Right ventricle myocardium superior (tissue), 1 donor: ENCODE measurements around the gene LGR4. TPM values are rescaled to one million over a fixed set of nuclear protein-coding genes. Genes with fewer than 3 reads are reported as not detected.

Experiments used
- ATAC-seq: fragments of 200-7000 bp; cut with Tn5 transposase; one replicate; pipeline ENCODE4 v1.9.1; 2020; ENCODE audit warnings: mild to moderate bottlenecking; ENCODE audit not compliant: poor library complexity
- DNase-seq: peaks from one replicate; pipeline ENCODE4 v3.0.0-alpha.2; 2020
- intact Hi-C: fragments of 100-400 bp; cut with DNase I; formaldehyde crosslinking; loops from one replicate; pipeline ENCODE4 v1.11.2; 2022
- total RNA-seq: library from RNA; stranded (reverse); fragmentation: NEBNext Ultra II Directional; extraction: Animal tissue kit (Norgen Biotek cat#: 25700); gene quantifications from one replicate; pipeline ENCODE4 v1.2.1, GENCODE V29; 2021
- donor health status: DM: no; HTN: yes; CAD: no; lungs with severe emphysema.

LGR4 gene
- total RNA-seq, 1 donor from 2014 or later: 24.2 TPM

DNA sequence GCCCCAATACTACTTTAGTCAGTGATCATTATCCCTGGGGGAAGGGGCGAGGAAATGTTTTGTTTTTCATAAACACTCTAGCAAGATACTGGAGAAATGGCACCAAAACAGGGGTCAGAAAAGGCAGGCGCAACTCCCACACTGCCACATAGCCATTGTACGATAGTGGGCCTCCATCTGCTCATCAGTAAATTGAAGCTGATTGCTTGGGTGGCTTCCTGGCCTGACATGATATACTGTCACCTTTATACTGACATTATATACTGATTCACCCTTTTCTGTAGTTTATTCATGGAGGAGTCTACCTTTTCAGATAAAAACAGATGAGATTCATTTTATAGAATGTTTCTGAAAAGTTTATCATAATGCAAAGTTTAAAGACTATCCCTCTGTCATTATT is 57.9 kb downstream of the LGR4 start:
- intact Hi-C loops: no loop called here
- ATAC-seq (no peak), DNase-seq (no peak)

DNA sequence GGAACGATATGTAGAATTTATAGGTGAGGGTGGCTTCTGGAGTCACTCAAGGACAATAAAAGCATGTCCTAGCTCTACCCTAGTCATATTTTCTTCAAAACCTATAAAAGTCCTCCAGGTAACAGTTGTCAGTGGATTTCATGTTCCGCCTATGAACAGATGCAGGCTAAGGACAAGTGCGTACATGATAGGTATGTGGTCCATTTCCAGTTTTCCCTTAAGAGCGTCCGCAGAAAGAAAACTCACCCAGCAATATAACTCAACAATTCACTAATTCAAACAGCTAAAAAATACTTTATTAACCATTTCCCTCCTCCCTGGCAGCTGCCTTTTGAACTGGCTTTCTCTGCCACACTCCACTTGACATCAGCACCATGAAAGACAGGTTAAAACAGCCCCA is 59.4 kb downstream of the LGR4 start:
- no peak for DNase-seq
- intact Hi-C loops: no loop called here
- no peak for ATAC-seq

DNA sequence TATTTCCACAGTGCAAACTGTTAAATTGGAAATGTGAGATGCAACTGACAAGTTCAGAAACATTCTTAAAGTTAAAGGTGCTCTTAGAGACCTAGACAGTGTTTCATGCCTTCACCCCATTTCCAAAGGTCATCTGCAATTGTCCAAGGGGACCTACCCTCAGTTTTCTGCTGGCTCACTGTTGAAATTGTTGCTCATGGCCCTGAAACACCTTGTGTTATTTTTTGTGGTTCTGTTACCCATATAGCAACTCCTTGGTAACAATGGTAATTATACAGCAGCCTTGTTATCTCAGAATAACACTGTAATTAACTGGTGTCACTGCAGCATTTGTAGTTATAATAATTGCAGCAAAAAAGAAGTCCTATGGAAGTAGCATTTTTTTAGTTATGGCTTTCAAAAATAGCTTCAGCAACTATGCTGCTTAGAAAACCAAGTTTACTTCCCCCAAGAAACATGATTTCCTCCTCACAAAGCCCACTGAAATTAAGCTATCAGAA is 60.3 kb downstream of the LGR4 start:
- ATAC-seq (no peak), DNase-seq (no peak)
- intact Hi-C loops: no loop called here

DNA sequence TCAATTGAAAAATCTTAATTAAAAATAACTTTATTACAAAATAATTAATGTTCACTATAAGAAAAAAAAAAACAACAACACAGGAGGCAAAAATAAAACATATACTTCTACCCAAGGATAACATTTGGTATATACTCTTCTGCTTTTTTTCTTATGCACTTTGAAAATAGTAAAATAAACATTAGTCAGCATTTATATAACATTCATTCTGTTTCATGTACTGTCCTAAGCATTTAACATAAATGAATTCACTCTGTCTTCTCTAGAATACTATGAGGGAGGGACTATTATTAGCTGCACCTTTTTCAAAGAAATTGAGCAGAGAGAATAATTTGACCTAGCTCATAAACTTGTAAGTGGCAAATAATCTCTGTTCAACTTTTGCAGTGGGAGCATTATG is 61.3 kb downstream of the LGR4 start:
- intact Hi-C loops: no loop called here
- no peak for DNase-seq
- ATAC-seq: no peak

DNA sequence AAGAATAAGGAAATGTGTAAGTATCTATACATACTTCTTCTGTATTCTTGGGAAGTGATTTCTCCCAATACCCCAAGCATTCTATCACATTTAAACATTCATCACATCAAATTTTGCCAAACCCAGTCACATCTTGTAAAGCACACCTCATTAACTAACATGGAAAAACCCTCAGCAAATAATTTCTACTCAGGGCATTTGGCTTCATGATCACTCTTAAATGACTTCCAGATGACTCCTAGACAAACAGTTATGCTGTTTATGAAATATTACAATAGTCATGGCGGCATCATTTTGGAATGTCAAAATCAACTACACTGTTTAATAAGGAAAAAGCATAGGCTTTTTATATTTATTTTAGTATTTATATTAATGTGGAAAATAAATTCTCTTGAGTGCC is 62.3 kb downstream of the LGR4 start:
- no peak for ATAC-seq

DNA sequence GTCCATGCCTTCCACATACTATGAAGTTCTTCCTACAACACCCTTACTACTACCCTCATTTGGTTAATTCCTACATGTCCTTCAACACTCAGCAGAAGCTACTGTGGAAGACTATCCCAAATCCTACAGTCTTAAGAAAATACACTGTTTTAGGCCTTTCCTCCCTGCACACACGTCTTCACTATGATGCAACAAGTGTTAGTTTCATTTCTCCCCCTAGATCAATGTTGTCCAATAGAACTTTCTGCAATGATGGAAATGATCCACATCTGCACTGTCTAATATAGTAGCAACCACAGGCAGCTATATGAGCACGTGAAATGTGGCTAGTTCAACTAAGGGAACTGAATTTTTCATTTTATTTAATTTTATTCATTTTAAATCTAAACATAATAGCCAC is 62.8 kb downstream of the LGR4 start:
- intact Hi-C loops: no loop called here
- DNase-seq: no peak
- peak; percentile 24 for ATAC-seq

More for the DNA sequence above, 62.3 kb downstream of the LGR4 start:
- no peak for DNase-seq
- intact Hi-C loops: no loop called here

DNA sequence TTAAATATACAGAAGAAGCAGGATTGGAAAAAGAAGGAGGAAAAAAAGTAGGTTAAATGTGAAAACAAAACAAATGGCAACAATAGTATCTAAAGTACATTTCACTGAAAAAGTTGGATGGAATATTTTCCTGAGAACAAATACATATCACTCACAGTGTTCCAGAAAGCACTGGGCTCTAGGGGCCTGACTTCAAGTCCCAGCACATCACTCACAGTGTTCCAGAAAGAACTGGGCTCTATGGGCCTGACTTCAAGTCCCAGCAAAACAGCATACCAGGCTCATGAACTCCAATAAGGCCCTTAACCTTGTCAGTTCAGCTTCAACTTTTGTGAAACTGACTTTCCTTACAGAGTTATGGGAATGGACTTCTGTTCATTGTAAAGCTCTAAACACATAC is 63.5 kb downstream of the LGR4 start:
- intact Hi-C loops: no loop called here
- DNase-seq: no peak
- ATAC-seq: peak; percentile 74

DNA sequence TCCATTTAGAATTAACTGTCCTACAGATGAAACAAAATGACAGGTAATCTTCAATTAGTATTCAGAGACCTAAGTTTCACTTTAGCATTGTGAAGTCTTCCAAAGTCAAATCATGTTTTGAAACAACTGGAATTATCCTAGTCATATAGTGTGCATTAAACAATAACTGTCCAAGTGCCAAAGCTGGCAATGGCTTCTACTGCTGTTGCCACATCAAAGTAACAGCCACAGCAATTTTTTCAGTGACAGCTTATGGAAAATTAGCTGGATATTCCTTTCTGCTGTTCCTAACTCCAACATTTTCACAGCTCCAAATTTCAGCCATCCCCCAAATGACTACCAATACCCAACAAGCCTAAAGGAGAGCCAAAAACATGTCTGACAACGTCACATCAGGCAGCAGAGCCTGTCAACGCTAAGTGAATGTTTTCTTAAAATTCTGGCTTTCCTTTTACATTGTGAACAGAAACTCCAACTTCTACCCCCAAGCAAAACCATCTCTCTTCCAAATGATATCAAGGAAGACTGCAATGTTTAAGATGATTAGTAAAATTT is 64.3 kb downstream of the LGR4 start:
- DNase-seq (no peak), ATAC-seq (peak; percentile 7)
- intact Hi-C loops: no loop called here

DNA sequence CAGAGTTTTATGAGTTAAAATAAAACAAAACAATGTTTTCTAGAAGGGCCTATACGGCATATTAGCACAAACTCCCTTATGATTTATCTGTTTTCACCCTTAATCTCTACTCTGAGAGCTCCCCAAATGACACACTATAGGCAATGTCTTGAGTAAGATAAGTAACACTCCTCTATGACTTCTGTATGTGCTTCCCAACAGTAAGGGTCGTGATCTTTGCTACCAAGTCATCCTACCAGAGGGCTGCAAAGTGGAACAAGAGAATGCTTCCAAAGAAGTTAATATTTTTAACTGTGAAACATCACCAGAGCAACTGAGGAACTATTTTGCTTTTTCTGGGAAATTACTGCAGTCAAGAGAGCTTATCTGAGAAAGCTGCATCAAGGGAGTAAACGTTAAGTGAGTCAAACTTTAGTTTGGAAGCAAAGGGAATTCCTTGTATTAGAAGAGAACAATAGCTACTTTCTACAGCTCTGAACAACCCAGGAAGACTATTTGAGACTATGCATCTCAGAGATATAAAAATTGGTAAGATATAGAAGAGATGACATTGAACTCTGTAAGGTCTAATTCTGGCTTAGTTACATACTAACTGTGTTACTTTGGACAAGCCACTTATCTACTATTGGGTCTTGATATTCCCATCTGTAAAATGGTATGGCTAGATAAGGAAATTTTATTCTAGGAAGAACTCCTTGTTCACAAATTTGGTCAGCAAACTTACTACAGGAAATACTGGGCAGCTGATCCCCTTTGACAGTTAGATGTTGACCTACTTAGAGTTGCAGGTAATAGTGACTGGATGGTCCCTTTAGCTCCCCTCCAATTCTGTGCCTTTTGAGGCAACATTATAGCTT is 65.9 kb downstream of the LGR4 start:
- intact Hi-C loops: no loop called here
- peak; percentile 60 for ATAC-seq
- no peak for DNase-seq

DNA sequence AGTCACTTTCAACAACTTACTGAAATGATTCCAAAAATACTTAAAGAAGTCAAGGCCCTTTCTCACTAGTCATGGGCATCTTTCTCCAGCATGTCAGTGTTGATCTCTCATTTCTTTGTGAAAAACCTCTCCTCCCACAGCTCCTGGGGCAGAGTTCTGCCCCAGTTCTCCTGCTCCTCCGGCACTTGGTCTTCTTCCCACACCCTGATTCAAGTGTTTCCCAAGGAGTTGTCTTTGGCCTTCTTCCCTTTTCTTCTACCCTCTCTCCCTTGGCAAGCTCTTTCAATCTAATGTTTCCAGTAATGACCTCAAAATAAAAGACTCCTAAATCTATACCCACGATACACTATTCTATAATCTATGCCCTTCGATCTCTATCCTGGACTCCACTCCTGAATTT is 67.5 kb downstream of the LGR4 start:
- intact Hi-C loops: no loop called here
- no peak for DNase-seq
- ATAC-seq: peak; percentile 26

DNA sequence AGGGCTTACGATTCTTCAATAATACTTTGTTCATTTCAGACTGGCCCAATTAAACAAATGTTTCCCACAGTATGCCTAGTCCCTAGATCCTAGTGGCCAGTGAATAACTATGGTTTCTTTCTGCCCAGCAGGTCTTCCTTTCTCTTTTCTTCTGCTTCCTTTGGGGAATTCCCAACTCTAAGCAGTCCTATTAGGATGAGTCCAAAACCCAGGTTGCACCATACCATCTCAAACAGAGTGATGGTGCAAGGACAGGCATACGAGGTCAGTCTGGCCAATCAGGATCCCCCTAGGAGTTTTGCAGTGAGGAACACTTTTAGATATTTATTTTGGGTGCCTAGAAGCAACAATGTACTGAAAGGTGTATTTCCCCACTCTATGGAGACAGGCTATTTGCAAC is 68.2 kb downstream of the LGR4 start:
- DNase-seq (no peak), ATAC-seq (no peak)
- intact Hi-C loops: no loop called here

DNA sequence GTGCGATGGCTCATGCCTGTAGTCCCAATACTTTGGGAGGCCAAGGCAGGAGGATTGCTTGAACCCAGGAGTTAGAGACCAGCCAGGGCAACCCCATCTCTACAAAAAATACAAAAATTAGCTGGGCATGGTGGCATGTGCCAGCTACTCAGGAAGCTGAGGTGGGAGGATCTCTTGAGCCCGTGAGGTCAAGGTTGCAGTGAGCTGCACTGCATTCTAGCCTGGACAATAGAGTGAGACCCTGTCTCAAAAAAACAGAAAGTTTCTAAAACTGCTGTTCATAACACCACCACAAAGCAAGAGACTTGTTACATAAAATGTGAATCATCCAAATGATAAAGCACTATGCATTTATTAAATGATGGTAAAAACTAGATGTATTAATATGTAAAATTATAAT is 69.4 kb downstream of the LGR4 start:
- DNase-seq (no peak), ATAC-seq (no peak)
- intact Hi-C loops: no loop called here

DNA sequence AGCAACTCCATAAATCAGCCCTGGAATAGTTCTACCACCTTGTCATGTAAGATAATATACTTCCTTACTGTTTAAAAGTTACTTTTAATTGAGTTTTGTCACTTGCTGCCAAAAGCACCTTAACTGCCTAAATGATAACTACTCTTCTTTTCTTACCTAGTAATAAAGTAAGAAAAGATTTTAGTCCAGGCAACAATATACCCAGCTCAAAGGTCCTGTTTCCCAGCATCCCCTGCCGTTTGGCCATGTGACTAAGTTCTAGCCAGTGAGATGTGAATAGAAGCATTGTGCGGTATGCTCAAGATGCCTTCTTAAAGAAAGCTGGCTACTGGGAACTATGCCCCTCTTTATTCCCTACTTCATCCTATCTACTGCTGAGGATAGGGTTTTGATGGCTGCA is 70.1 kb downstream of the LGR4 start:
- intact Hi-C loops: no loop called here
- DNase-seq: no peak
- ATAC-seq: no peak

DNA sequence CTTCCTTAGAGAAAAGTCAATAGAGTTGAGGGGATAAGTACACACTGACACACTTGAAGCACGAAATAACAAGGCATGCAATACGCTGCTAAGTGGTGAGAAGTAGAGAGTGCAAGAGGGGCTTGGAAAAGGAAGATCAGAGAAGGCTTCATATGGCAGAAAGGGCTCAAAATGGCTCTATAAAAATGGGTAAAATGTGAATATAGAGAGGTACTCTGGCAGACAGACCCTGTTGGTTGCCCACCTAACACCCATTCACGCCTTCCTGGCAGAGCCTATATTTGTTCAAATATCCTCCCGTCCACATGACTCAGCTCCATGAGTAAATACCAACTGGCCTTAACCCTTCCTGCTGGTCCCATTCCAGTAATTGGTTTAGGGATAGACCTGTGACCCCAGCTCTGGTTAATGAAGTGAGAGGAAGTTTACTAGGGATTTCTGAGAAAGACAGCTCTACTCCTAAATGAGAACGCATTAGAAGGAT is 70.7 kb downstream of the LGR4 start:
- ATAC-seq (no peak), DNase-seq (no peak)
- intact Hi-C loops: no loop called here

DNA sequence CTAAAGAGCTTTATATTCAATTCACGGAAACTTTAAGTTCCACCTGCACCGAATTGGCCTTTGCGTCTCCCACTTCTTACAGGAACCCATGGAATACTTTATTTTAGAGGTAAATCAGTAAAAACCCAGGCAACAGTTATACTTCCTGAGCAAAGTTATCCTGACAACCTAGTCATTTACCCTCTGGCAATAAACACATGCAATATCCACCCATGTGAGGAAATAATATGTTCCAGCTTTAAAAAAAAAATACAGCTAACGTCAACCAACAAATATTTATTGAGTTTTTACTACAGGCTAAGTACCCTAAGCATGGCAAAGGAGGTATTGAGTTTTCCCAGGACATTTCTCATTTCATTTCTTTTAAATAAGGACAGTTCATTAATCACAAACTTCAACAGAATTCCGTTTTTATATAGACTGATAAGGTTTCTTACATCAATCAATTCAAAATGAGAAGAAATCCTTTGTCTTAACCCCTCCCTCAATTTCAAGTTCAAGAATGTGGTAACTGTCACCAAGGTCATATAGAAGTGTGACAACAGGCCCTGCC is 71.2 kb downstream of the LGR4 start:
- ATAC-seq (no peak), DNase-seq (no peak)
- intact Hi-C loops: no loop called here

DNA sequence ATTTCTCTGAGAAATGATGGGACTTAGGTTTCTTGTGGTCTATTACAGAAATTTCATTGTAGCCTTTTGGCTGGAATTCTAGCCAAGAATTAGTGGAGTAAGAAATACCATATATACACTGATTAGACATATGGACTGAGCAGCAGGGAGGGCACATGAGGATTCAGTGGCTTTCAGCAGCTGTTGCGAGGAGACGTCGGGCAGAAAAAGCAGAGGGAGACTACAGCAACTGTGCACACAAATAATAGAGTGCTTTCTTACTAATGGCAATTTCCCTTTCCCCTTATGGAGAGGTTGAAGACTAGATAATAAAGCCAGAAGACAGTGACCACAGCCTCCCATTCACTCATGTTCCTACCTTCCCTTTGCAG is 74.2 kb downstream of the LGR4 start:
- no peak for DNase-seq
- ATAC-seq: no peak
- intact Hi-C loops: loop anchor here (10.0 kb wide), 1 partner anchor 66 kb away; no protein-coding TSS in a partner anchor

DNA sequence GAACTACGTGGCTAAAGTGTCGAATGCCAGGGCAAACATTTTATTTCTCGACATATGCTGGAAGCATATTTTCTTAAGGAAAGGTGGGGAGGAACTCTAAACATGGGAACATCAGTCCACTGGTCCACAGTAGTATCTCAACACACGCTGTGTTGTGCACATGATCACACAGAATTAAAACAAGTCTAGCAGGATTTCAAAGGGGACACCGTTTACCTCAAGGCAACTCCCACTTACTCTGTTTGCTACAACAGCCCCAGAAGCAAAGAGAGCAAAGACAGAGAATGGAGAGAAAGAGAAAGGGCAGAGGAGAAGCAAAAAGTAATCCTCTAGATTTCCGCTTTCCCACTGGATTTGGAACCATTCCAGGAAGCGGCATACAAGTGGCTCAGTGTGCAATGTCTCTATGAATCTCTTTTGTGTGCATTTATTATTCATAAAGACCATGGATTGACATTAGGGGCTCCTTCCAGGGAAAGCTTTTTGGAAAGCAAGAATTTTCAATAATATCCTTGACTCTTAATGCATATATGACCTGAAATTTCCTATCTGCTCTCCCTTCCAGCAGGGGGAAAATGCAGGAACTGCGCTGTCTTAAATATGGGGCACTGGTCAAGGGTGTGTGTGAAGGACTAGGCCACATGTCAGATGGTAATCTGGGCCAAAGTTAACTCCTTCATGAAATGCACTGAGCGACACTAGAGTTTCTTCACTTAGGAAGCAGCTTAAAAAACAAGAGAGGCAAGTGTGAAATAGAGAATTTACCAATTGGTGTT is 74.8 kb downstream of the LGR4 start:
- DNase-seq (no peak), ATAC-seq (no peak)
- intact Hi-C loops: loop anchor here (10.0 kb wide), 1 partner anchor 67 kb away; no protein-coding TSS in a partner anchor

DNA sequence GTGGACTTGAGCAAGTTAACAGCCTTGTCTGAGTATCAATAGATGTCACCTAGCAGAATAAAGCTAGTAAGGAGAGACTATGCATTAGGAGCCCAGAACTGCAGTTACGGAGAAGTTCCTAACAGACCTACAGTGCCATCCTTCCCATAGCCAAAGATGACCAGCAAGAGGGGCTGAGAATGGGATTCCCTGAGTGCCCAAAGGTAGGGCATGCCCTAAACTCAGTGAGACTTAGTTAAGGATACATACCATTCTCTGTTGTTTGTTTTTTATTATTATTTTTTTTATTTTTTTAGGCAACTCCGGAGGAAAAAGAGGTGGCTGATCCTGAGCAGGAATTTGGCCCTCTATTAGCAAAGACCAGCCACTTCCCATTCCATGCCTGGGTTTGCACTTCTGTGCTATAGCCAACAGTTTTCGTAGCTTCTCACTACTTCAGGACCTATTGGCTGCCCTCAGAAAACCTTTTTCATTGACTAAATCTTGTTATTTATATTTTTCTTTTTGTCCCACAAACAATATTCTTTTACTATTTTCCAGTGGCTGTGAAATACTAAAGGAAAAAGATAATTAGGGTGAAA is 76.2 kb downstream of the LGR4 start:
- no peak for DNase-seq
- intact Hi-C loops: loop anchor here (10.0 kb wide), 1 partner anchor 68 kb away; no protein-coding TSS in a partner anchor
- peak; percentile 13 for ATAC-seq
